Right lobe of liver (tissue), 6 donors: ENCODE results near the gene APOO. TPM values are rescaled to one million over a fixed set of nuclear protein-coding genes. Genes with fewer than 3 reads are reported as not detected.

ENCODE experiments used
- ATAC-seq, 4 donors: fragments of 200-7000 bp; cut with Tn5 transposase; one replicate each; pipeline ENCODE4 v1.9.1; 2020; ENCODE audit warnings: mild to moderate bottlenecking in 4 of 4, moderate library complexity in 4 of 4
- DNase-seq, 3 donors: peaks; one replicate each; pipeline ENCODE4 v3.0.0-alpha.2; 2020
- H3K27ac ChIP-seq, 3 donors: fragments of 200-600 bp; one replicate each; pipeline ENCODE4 v1.8.0; 2022
- H3K27me3 ChIP-seq, 2 donors: fragments of 200-600 bp; one replicate each; pipeline ENCODE4 v1.8.0; 2022
- H3K36me3 ChIP-seq, 4 donors: fragments of 200-600 bp; sonication (generic) in 1 of 4; one replicate each; pipeline versions ENCODE4 v1.5.1 to v1.8.0; 2017 to 2022; ENCODE audit warnings: control low read depth in 1 of 4
- H3K4me1 ChIP-seq, 4 donors: fragments of 200-600 bp; sonication (generic) in 1 of 4; one replicate each; pipeline versions ENCODE4 v1.5.1 to v1.8.0; 2017 to 2022; ENCODE audit warnings: control low read depth in 1 of 4
- H3K4me3 ChIP-seq, 3 donors: fragments of 200-600 bp; one replicate each; pipeline ENCODE4 v1.8.0; 2022
- H3K9me3 ChIP-seq, 4 donors: fragments of 200-600 bp; sonication (generic) in 1 of 4; one replicate each; pipeline versions ENCODE4 v1.5.1 to v1.8.0; 2017 to 2022; ENCODE audit warnings: control low read depth in 1 of 4
- POLR2A ChIP-seq: fragments of 450-650 bp; IDR thresholded peaks from one replicate; pipeline ENCODE4 v1.6.1; 2017; ENCODE audit warnings: antibody characterized with exemption, mild to moderate bottlenecking
- WGBS: methylation state at CpG from one replicate; pipeline ENCODE4 v1.1.6; 2018; ENCODE audit warnings: low coverage, low lambda C conversion rate; ENCODE audit not compliant: insufficient coverage; ENCODE audit errors: missing lambda C conversion rate; 5-methylcytosine and 5-hydroxymethylcytosine counted together
- intact Hi-C, 2 donors: fragments of 100-400 bp; cut with DNase I; formaldehyde crosslinking; loops; one replicate each; pipeline versions ENCODE4 v1.11.2 to v1.14.1; 2022
- total RNA-seq, 6 experiments: library from RNA; depleted of rRNA in 2 of 6; stranded (reverse); fragments of >200 nt in 2 of 6; fragmentation: NEBNext Ultra II Directional in 3 of 6; extraction: Animal tissue kit (Norgen Biotek cat#: 25700) in 3 of 6; gene quantifications; one replicate each; pipeline versions ENCODE4 v1.1.0 to v1.2.4, GENCODE V29; 2016 to 2023
- TF ChIP-seq, protein P1 (sequence below), 4 donors: fragments of 200-600 bp in 3 of 4; fragments of 450-650 bp in 1 of 4; IDR thresholded peaks; one replicate each; pipeline versions ENCODE4 v1.5.1 to v1.8.0; 2016 to 2022; ENCODE audit warnings: antibody characterized with exemption in 4 of 4, mild to moderate bottlenecking in 2 of 4
- donor health status: DM: no; HTN: yes; CAD: no.
- donor health status: DM: no; HTN: no; CAD: no.
- donor health status: DM: no; HTN: no; CAD: no.
- donor health status: DM: no; HTN: yes; CAD: no.
- donor health status: DM: no; HTN: yes; CAD: no.

Gene APOO
- total RNA-seq, 6 experiments from 2014 or later, result 9.8 to 17.3 (median 12.2) TPM

DNA sequence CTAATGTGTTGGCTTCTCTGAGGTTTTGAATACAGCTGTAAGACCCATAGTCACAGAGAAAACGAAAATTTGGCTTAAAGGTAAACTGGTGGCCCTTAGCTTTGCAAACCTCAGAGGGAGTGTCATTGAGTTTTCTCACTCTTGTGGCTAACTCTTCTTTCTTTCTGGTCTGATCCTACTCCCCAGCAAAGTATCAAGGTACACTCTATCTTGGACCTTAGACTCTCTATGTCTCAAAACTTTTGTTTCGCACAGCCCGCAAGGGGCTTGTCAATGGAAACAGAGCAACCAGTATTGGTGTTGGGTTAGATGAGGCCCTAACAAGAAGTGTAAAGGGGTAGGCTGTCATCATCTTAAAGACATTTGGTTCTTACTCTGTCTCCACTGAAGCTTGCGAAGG lies 19.8 kb downstream of the APOO start:
- no peak for DNase-seq
- H3K4me3 ChIP-seq, result no peak overlapping the region
- intact Hi-C loops, result no loop called here
- TF ChIP-seq POLR2A, result no peak
- TF ChIP-seq, protein P1, sequence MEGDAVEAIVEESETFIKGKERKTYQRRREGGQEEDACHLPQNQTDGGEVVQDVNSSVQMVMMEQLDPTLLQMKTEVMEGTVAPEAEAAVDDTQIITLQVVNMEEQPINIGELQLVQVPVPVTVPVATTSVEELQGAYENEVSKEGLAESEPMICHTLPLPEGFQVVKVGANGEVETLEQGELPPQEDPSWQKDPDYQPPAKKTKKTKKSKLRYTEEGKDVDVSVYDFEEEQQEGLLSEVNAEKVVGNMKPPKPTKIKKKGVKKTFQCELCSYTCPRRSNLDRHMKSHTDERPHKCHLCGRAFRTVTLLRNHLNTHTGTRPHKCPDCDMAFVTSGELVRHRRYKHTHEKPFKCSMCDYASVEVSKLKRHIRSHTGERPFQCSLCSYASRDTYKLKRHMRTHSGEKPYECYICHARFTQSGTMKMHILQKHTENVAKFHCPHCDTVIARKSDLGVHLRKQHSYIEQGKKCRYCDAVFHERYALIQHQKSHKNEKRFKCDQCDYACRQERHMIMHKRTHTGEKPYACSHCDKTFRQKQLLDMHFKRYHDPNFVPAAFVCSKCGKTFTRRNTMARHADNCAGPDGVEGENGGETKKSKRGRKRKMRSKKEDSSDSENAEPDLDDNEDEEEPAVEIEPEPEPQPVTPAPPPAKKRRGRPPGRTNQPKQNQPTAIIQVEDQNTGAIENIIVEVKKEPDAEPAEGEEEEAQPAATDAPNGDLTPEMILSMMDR (IDR thresholded peaks at IDR 0.05), result no peak
- no peak for ATAC-seq
- no peaks in the 10 kb centered on the region for H3K9me3 ChIP-seq
- no peaks in the 10 kb centered on the region for H3K27me3 ChIP-seq
- peaks cover 0 to 4% (median 0%) of the 10 kb centered on the region in 4 donors for H3K4me1 ChIP-seq
- H3K36me3 ChIP-seq, result no peaks in the 10 kb centered on the region
- H3K27ac ChIP-seq, result no peak overlapping the region
- 74% methylated on average over 4 of the region's 4 CpGs for WGBS

DNA sequence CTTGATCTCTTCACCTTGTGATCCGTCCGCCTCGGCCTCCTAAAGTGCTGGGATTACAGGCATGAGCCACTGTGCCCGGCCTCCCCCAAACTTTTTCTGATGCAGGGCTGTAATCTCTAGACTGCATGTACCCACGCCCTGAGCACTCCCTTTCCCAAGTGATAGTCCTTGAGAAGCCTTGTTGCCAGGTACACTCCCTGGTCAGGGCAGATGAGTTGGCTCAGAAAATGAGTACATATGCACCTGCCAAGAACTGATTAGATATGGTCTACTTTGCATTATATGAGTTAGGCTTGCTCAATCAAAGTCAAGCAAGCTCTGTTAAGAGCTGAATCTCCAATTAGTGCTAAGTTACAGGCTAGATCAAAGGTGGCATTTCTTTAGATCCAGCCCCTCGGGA lies 20.3 kb downstream of the APOO start:
- Histone ChIP-seq H3K27ac (no peak overlapping the region), H3K27me3 (no peaks in the 10 kb centered on the region), H3K9me3 (no peaks in the 10 kb centered on the region), H3K36me3 (no peaks in the 10 kb centered on the region), H3K4me3 (no peak overlapping the region), H3K4me1 (peaks cover 0 to 4% (median 0%) of the 10 kb centered on the region in 4 donors)
- intact Hi-C loops, result no loop called here
- ATAC-seq (peak in 3 of 4 donors; percentile 21 to 47 (median 38)), DNase-seq (no peak)
- WGBS, result 62% methylated on average over 2 of the region's 6 CpGs
- TF ChIP-seq POLR2A, result no peak
- TF ChIP-seq, protein P1 (IDR thresholded peaks at IDR 0.05), result no peak

DNA sequence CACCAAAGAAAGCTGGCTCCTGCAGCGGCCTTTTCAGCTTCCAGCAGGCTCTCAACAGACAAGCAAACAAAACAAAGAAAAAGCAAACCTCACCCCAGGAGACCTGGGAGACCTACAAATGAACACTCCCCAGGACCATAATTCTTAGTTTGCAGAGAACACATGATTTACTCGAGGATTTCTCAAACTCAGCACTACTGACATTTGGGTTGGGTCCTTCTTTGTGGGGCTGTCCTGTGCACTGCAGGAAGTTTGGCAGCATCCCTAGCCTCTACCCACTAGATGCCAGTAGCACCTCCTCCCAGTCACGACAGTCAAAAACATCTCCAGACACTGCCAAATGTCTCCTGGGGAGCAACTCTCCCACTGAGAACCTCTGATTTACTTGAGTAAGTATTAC lies 21.9 kb downstream of the APOO start:
- Histone ChIP-seq H3K9me3 (no peaks in the 10 kb centered on the region), H3K36me3 (no peaks in the 10 kb centered on the region), H3K27me3 (no peaks in the 10 kb centered on the region), H3K27ac (no peak overlapping the region), H3K4me3 (no peak overlapping the region), H3K4me1 (peaks cover 0 to 4% (median 0%) of the 10 kb centered on the region in 4 donors)
- DNase-seq (no peak), ATAC-seq (peak in 2 of 4 donors; percentile 25 to 28)
- no peak for TF ChIP-seq POLR2A
- TF ChIP-seq, protein P1 (IDR thresholded peaks at IDR 0.05), result no peak
- 42% methylated on average over 3 of the region's 3 CpGs for WGBS
- intact Hi-C loops, result no loop called here

DNA sequence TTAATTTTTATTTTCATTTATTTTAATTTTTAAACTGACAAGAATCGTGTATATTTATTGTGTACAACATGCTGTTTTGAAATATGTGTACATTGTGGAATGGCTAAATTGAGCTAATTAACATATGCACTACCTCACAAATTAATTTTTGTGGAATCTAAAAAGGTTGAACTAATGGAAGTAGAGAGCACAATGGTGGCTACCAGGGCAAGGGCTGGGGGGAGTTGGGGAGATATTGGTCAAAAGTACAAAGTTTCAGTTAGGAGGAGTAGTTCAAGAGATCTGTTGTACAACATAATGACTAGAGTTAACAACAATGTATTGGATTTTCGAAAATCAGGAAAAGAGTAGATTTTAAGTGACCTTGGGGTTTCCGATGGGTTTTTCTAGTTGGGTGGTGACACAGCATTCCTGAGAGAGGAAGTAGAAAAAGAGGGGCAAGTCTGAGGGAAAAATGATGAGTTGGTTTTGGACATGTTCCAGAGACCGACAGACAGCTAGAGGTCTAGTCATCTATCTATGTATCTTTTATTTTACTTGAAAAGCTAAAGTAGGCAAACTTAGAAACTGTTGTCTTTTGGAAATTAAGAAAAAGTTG lies 23.2 kb downstream of the APOO start:
- WGBS, result 45% methylated on average over 4 of the region's 4 CpGs

DNA sequence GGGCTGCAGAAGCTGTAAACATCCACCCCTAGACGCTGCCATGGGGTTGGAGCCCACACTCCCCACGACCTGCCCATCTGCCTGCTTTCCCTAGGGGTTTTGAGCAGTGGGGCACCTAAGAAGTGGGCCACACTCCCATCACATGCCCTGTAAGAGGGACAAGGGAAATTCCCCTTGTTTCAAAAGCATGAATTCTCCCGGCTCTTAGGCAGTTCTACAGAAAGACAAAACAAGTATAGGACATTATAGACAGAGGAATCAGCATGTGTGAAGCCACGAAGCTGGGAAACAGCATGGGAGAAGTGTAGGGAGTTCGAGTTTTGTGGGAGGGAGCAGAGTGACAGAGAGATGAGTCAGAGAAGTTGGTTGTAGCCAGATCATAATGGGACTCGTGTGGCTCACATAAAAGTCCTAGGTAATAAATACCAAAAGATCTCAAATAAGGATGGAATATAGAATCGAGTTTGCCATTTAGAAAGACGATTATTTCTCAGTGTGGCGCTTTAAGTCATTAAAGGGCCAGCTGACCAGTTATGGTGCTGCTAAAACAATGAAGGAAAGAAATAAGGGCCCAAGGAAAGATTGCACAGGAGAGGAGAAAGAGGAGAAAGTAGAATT lies 23.9 kb downstream of the APOO start:
- intact Hi-C loops, result no loop called here
- TF ChIP-seq, protein P1 (IDR thresholded peaks at IDR 0.05), result no peak
- no peak for TF ChIP-seq POLR2A
- Histone ChIP-seq H3K27me3 (no peaks in the 10 kb centered on the region), H3K36me3 (no peaks in the 10 kb centered on the region), H3K4me1 (peaks cover 0 to 4% (median 0%) of the 10 kb centered on the region in 4 donors), H3K4me3 (no peak overlapping the region), H3K9me3 (no peaks in the 10 kb centered on the region), H3K27ac (no peak overlapping the region)
- ATAC-seq (peak in 1 of 4 donors; percentile 49), DNase-seq (no peak)
- 38% methylated on average over 9 of the region's 9 CpGs for WGBS

More for the DNA sequence above, 23.2 kb downstream of the APOO start:
- Histone ChIP-seq H3K27ac (no peak overlapping the region), H3K4me1 (peaks cover 0 to 4% (median 0%) of the 10 kb centered on the region in 4 donors), H3K9me3 (no peaks in the 10 kb centered on the region), H3K4me3 (no peak overlapping the region), H3K36me3 (no peaks in the 10 kb centered on the region), H3K27me3 (no peaks in the 10 kb centered on the region)
- TF ChIP-seq POLR2A, result no peak
- DNase-seq (no peak), ATAC-seq (no peak)
- intact Hi-C loops, result no loop called here
